ENCODE data around the gene GINS1. TPM values are rescaled to one million over a fixed set of nuclear protein-coding genes. Genes with fewer than 3 reads are reported as not detected.

GINS1 gene
- total and polyA plus RNA-seq, 2 of the 8 experiments (the other 6 are each of a cell fraction or from before 2014, with no cell fraction given) = 44.7 to 68.4 TPM

DNA sequence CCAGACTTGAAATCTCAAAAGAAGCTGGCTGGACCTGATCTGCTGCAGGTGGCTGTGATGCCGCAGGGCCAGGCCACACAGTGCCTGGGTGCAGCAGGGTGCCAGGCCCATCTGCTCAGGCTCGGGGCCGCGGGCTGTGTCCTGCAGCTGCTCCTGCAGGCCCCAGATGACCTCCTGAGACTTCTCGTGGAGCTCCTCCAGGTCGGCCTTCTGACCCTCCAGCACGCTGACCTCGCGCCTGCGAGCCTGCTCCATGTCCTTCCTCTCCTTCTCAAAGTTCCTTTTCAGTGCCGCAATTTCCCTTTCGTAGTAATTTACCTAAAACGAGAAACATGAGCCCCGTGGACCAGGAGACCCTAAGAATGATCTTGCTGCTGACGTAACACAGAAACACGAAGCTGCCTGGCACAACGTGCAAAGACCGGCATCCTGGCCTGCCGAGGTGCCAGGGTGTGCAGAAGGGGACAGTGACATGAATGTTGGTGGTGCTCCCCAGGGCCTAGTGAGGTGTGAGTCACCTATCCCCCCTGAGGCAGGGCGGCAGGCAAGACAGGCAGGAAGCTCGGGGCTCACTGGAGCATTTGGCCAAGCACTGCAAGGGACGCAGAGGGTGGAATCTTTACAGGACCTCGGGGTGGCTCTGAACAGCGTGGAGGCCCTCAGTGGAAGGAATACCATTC is 71.6 kb downstream of the GINS1 start (continued):
- TF ChIP-seq, protein P1, sequence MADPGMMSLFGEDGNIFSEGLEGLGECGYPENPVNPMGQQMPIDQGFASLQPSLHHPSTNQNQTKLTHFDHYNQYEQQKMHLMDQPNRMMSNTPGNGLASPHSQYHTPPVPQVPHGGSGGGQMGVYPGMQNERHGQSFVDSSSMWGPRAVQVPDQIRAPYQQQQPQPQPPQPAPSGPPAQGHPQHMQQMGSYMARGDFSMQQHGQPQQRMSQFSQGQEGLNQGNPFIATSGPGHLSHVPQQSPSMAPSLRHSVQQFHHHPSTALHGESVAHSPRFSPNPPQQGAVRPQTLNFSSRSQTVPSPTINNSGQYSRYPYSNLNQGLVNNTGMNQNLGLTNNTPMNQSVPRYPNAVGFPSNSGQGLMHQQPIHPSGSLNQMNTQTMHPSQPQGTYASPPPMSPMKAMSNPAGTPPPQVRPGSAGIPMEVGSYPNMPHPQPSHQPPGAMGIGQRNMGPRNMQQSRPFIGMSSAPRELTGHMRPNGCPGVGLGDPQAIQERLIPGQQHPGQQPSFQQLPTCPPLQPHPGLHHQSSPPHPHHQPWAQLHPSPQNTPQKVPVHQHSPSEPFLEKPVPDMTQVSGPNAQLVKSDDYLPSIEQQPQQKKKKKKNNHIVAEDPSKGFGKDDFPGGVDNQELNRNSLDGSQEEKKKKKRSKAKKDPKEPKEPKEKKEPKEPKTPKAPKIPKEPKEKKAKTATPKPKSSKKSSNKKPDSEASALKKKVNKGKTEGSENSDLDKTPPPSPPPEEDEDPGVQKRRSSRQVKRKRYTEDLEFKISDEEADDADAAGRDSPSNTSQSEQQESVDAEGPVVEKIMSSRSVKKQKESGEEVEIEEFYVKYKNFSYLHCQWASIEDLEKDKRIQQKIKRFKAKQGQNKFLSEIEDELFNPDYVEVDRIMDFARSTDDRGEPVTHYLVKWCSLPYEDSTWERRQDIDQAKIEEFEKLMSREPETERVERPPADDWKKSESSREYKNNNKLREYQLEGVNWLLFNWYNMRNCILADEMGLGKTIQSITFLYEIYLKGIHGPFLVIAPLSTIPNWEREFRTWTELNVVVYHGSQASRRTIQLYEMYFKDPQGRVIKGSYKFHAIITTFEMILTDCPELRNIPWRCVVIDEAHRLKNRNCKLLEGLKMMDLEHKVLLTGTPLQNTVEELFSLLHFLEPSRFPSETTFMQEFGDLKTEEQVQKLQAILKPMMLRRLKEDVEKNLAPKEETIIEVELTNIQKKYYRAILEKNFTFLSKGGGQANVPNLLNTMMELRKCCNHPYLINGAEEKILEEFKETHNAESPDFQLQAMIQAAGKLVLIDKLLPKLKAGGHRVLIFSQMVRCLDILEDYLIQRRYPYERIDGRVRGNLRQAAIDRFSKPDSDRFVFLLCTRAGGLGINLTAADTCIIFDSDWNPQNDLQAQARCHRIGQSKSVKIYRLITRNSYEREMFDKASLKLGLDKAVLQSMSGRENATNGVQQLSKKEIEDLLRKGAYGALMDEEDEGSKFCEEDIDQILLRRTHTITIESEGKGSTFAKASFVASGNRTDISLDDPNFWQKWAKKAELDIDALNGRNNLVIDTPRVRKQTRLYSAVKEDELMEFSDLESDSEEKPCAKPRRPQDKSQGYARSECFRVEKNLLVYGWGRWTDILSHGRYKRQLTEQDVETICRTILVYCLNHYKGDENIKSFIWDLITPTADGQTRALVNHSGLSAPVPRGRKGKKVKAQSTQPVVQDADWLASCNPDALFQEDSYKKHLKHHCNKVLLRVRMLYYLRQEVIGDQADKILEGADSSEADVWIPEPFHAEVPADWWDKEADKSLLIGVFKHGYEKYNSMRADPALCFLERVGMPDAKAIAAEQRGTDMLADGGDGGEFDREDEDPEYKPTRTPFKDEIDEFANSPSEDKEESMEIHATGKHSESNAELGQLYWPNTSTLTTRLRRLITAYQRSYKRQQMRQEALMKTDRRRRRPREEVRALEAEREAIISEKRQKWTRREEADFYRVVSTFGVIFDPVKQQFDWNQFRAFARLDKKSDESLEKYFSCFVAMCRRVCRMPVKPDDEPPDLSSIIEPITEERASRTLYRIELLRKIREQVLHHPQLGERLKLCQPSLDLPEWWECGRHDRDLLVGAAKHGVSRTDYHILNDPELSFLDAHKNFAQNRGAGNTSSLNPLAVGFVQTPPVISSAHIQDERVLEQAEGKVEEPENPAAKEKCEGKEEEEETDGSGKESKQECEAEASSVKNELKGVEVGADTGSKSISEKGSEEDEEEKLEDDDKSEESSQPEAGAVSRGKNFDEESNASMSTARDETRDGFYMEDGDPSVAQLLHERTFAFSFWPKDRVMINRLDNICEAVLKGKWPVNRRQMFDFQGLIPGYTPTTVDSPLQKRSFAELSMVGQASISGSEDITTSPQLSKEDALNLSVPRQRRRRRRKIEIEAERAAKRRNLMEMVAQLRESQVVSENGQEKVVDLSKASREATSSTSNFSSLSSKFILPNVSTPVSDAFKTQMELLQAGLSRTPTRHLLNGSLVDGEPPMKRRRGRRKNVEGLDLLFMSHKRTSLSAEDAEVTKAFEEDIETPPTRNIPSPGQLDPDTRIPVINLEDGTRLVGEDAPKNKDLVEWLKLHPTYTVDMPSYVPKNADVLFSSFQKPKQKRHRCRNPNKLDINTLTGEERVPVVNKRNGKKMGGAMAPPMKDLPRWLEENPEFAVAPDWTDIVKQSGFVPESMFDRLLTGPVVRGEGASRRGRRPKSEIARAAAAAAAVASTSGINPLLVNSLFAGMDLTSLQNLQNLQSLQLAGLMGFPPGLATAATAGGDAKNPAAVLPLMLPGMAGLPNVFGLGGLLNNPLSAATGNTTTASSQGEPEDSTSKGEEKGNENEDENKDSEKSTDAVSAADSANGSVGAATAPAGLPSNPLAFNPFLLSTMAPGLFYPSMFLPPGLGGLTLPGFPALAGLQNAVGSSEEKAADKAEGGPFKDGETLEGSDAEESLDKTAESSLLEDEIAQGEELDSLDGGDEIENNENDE (IDR thresholded peaks at IDR 0.05; ENCODE audit: insufficient replicate concordance, low read length) = no peak
- TF ChIP-seq TBP (IDR thresholded peaks at IDR 0.05; ENCODE audit: low read depth, low read length) (no peak), BRCA1 (IDR thresholded peaks at IDR 0.05; ENCODE audit: low read depth, low read length) (no peak), CBX8 (IDR thresholded peaks at IDR 0.05; ENCODE audit: borderline replicate concordance, low read depth, low read length) (no peak), KDM5A (IDR thresholded peaks at IDR 0.05; ENCODE audit: low read length) (no peak)

Measured in H1 (cell line).